Prostate gland (tissue), 2 donors: ENCODE data around the gene UGGT1.

ENCODE experiments used
- CTCF ChIP-seq, 4 experiments: fragments of 200-600 bp in 2 of 4; fragments of 450-650 bp in 2 of 4; sonication (generic) in 2 of 4; IDR thresholded peaks; 1 replicate in 3 of 4; 2 replicates in 1 of 4; pipeline ENCODE4 v1.5.1; 2016 to 2019; ENCODE audit warnings: antibody characterized with exemption in 4 of 4, mild to moderate bottlenecking in 2 of 4, moderate library complexity in 2 of 4
- POLR2A ChIP-seq: fragments of 450-650 bp; IDR thresholded peaks from one replicate; pipeline ENCODE4 v1.6.1; 2016; ENCODE audit warnings: antibody characterized with exemption, mild to moderate bottlenecking
- POLR2AphosphoS5 ChIP-seq: sonication (generic); formaldehyde crosslinking; IDR thresholded peaks from one replicate; pipeline ENCODE4 v1.6.1; 2017; ENCODE audit warnings: antibody characterized with exemption

DNA sequence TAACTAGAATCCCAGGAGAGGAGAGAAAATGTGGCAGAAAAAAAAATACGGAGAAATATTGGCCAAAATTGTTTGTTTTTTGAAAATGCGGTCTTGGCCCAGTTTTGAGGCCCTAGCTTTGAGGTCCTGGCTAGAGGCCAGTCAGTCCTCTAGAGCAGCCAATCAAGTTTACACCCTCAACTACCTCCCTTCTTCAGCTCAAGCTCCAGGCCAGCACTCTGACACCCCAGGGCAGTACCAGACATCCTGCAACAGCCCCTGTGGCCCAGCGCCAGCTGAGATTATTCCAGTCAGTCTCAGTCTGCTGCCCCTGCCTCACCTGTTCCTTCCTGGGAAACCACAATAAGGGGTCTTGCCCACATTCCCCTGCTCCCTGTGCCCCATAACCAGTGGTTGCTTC, 107.7 kb downstream of the UGGT1 start:
- TF ChIP-seq CTCF (IDR thresholded peaks at IDR 0.05) (no peak), POLR2A (no peak), POLR2AphosphoS5 (no peak)
